GM19239 (cell line): ENCODE measurements around the gene TACR1.
A peak's percentile ranks its signal among the peaks of the same experiment; 100 is the strongest.
"Not testable (repeated sequence)": the region's sequence is repeated elsewhere in the genome, so short reads cannot be mapped to it uniquely, and the experiment has no call there.

Source experiments
- DNase-seq: peaks from one replicate; pipeline ENCODE4 v3.0.0; 2011; ENCODE audit warnings: low spot score; ENCODE audit not compliant: insufficient read length
- FAIRE-seq: peaks from 2 replicates; lab custom pipeline; 2011; peaks lifted over from hg19 to GRCh38; lab: Jason Lieb, UNC

The TACR1 gene

GRCh38 chr2:75063906-75064305 is 135.4 kb downstream of the TACR1 start:
- no peak for DNase-seq
- no peak for FAIRE-seq

- DNase-seq, result no peak
- no peak for FAIRE-seq
Measured at GRCh38 chr2:75058427-75058826, 140.9 kb downstream of the TACR1 start.

GRCh38 chr2:75057150-75057549 is 142.2 kb downstream of the TACR1 start:
- not testable (repeated sequence) for DNase-seq, FAIRE-seq

- FAIRE-seq (peak; percentile 84), DNase-seq (no peak)
Measured at GRCh38 chr2:75055820-75056675, 143.3 kb downstream of the TACR1 start.

- DNase-seq (no peak), FAIRE-seq (no peak)
Measured at GRCh38 chr2:75055142-75055819, 144.0 kb downstream of the TACR1 start.

- FAIRE-seq, result no peak
- DNase-seq, result no peak
Measured at GRCh38 chr2:75054296-75054695, 145.0 kb downstream of the TACR1 start.

GRCh38 chr2:75053484-75054112 is 145.7 kb downstream of the TACR1 start:
- FAIRE-seq (peak; percentile 73), DNase-seq (peak; percentile 44)

- no peak for FAIRE-seq
- no peak for DNase-seq
Measured at GRCh38 chr2:75047992-75048625, 151.2 kb downstream of the TACR1 start.

- no peak for FAIRE-seq
Measured at GRCh38 chr2:75047189-75047991, 151.9 kb downstream of the TACR1 start.

GRCh38 chr2:75045526-75046050 is 153.7 kb downstream of the TACR1 start:
- FAIRE-seq (no peak), DNase-seq (no peak)

More at GRCh38 chr2:75047189-75047991, 151.9 kb downstream of the TACR1 start:
- no peak for DNase-seq

- no peak for DNase-seq
- no peak for FAIRE-seq
Measured at GRCh38 chr2:75044291-75044690, 155.0 kb downstream of the TACR1 start.

GRCh38 chr2:75042823-75043222 is 156.5 kb downstream of the TACR1 start:
- FAIRE-seq (no peak), DNase-seq (no peak)

- FAIRE-seq, result peak; percentile 26
- DNase-seq, result no peak
Measured at GRCh38 chr2:75041731-75042600, 157.4 kb downstream of the TACR1 start.

GRCh38 chr2:75041226-75041625 is 158.1 kb downstream of the TACR1 start:
- no peak for FAIRE-seq
- no peak for DNase-seq

- no peak for FAIRE-seq
Measured at GRCh38 chr2:75035444-75036353, 163.6 kb downstream of the TACR1 start.

GRCh38 chr2:75033516-75033915 is 165.8 kb downstream of the TACR1 start:
- FAIRE-seq (no peak), DNase-seq (no peak)

More at GRCh38 chr2:75035444-75036353, 163.6 kb downstream of the TACR1 start:
- no peak for DNase-seq
